K562 (cell line): ENCODE results near the gene PRSS22. TPM values are rescaled to one million over a fixed set of nuclear protein-coding genes. Genes with fewer than 3 reads are reported as not detected.

ENCODE experiments used
- ATF6 ChIP-seq: sonication (generic); formaldehyde crosslinking; IDR thresholded peaks from 2 replicates; pipeline ENCODE4 v1.4.0; 2020; ENCODE audit warnings: mild to moderate bottlenecking, missing genetic modification reagents
- BRCA1 ChIP-seq, 2 experiments: fragments of 450-650 bp in 1 of 2; sonication (generic) in 1 of 2; formaldehyde crosslinking in 1 of 2; IDR thresholded peaks; 2 replicates each; pipeline versions ENCODE4 v1.5.0 to v1.6.1; 2017 to 2020; ENCODE audit warnings: mild to moderate bottlenecking in 1 of 2, missing genetic modification reagents in 1 of 2
- BRD4 ChIP-seq: fragments of 200-600 bp; sonication (generic); IDR thresholded peaks from 2 replicates; pipeline ENCODE4 v1.6.1; 2017; ENCODE audit warnings: inconsistent platforms
- CC2D1A ChIP-seq: fragments of 450-650 bp; IDR thresholded peaks from 2 replicates; pipeline ENCODE4 v1.6.1; 2017; ENCODE audit warnings: mild to moderate bottlenecking
- COPS2 ChIP-seq: fragments of 450-650 bp; conservative IDR thresholded peaks from 2 replicates; pipeline ENCODE4 v1.6.1; 2016; ENCODE audit warnings: mild to moderate bottlenecking, moderate library complexity
- CREBBP ChIP-seq: IDR thresholded peaks from one replicate; pipeline ENCODE4 v1.6.1; 2012; ENCODE audit warnings: low read depth, mild to moderate bottlenecking, control low read depth, inconsistent platforms, low read length
- CTBP1 ChIP-seq: fragments of 450-650 bp; IDR thresholded peaks from 2 replicates; pipeline ENCODE4 v1.6.1; 2016; ENCODE audit warnings: borderline replicate concordance
- ELF2 ChIP-seq: fragments of 250-450 bp; sonication (Bioruptor Pico); IDR thresholded peaks from 2 replicates; pipeline ENCODE4 v1.5.0; 2021; ENCODE audit warnings: mild to moderate bottlenecking
- HNRNPH1 ChIP-seq: fragments of 200-400 bp; formaldehyde crosslinking; optimal IDR thresholded peaks from 2 replicates; pipeline ENCODE3; 2017; ENCODE audit warnings: low read depth, mild to moderate bottlenecking, low read length, moderate library complexity
- HNRNPL ChIP-seq: fragments of 200-400 bp; formaldehyde crosslinking; IDR thresholded peaks from 2 replicates; pipeline ENCODE4 v1.6.1; 2017; ENCODE audit warnings: low read depth, mild to moderate bottlenecking, low read length
- KDM5B ChIP-seq: fragments of 200-600 bp; sonication (generic); IDR thresholded peaks from 2 replicates; pipeline ENCODE4 v1.6.1; 2012; ENCODE audit warnings: low read depth, mild to moderate bottlenecking, moderate library complexity, low read length, control low read depth, inconsistent platforms; ENCODE audit not compliant: insufficient replicate concordance
- LEF1 ChIP-seq: fragments of 450-650 bp; IDR thresholded peaks from 2 replicates; pipeline ENCODE4 v1.6.1; 2016; ENCODE audit warnings: mild to moderate bottlenecking
- MYC ChIP-seq, 2 experiments: fragments of 250-450 bp in 1 of 2; sonication (Bioruptor Pico) in 1 of 2; IDR thresholded peaks; 2 replicates each; pipeline versions ENCODE4 v1.5.1 to v1.6.1; 2012 to 2021; ENCODE audit warnings: low read depth in 2 of 2, borderline replicate concordance in 1 of 2, improper control_type of control experiment in 1 of 2, low read length in 1 of 2, mild to moderate bottlenecking in 1 of 2, moderate library complexity in 1 of 2
- SMAD4 ChIP-seq: fragments of 250-450 bp; sonication (Bioruptor Pico); conservative IDR thresholded peaks from 2 replicates; pipeline ENCODE4 v1.8.0; 2021; ENCODE audit warnings: inconsistent platforms, mild to moderate bottlenecking, moderate library complexity
- SREBF2 ChIP-seq: sonication (generic); formaldehyde crosslinking; IDR thresholded peaks from 2 replicates; pipeline ENCODE4 v1.4.0; 2020; ENCODE audit warnings: mild to moderate bottlenecking, missing genetic modification reagents
- ZC3H4 ChIP-seq: sonication (generic); formaldehyde crosslinking; IDR thresholded peaks from 2 replicates; pipeline ENCODE4 v1.9.0; 2021; ENCODE audit warnings: missing genetic modification reagents, borderline replicate concordance
- ZFX ChIP-seq: sonication (generic); formaldehyde crosslinking; IDR thresholded peaks from 2 replicates; pipeline ENCODE4 v1.8.0; 2022; ENCODE audit warnings: mild to moderate bottlenecking, missing genetic modification reagents, moderate library complexity
- ZKSCAN1 ChIP-seq: fragments of 150-350 bp; IDR thresholded peaks from 2 replicates; pipeline ENCODE4 v1.6.1; 2016; ENCODE audit warnings: low read depth, low read length
- ZNF347 ChIP-seq: fragments of 450-650 bp; formaldehyde crosslinking; IDR thresholded peaks from 2 replicates; pipeline ENCODE4 v1.4.0; 2020; ENCODE audit warnings: low read depth, mild to moderate bottlenecking, moderate library complexity
- ZNF384 ChIP-seq: IDR thresholded peaks from 2 replicates; pipeline ENCODE4 v1.6.1; 2012; ENCODE audit warnings: low read depth, low read length, improper control_type of control experiment
- ZNF551 ChIP-seq: fragments of 250-450 bp; sonication (Bioruptor Pico); IDR thresholded peaks from 2 replicates; pipeline ENCODE4 v1.5.0; 2021; ENCODE audit warnings: mild to moderate bottlenecking, moderate library complexity
- ZNF584 ChIP-seq: fragments of 200-800 bp; sonication (Bioruptor generic); IDR thresholded peaks from 2 replicates; pipeline ENCODE4 v1.6.1; 2016; ENCODE audit warnings: low read depth, mild to moderate bottlenecking, missing genetic modification characterization, missing compliant biosample characterization
- polyA plus RNA-seq, 8 experiments: library from polyadenylated mRNA; depleted of rRNA in 4 of 8; stranded (reverse) in 5 of 8; unstranded in 3 of 8; fragments of >200 nt; fragmentation: Nextera tagmentation in 2 of 8; fragmentation: Illumina TruSeq in 1 of 8; extraction: Ambion mirVana in 2 of 8; extraction: Trizol in 1 of 8; gene quantifications; 2 replicates each; pipeline versions ENCODE4 v1.2.1 to v1.2.3, GENCODE V29; 2011 to 2014; ENCODE audit warnings: inconsistent platforms in 1 of 8, missing spikeins in 1 of 8
- total RNA-seq, 7 experiments: library from RNA; depleted of rRNA in 6 of 7; stranded (reverse); fragments of >200 nt in 6 of 7; fragmentation: Illumina TruSeq in 2 of 7; extraction: Trizol in 2 of 7; gene quantifications; 2 replicates each; pipeline versions ENCODE4 v1.2.1 to v1.2.3, GENCODE V29; 2011 to 2021; ENCODE audit warnings: low replicate concordance in 1 of 7
- TF ChIP-seq, protein P1 (sequence below): fragments of 200-800 bp; sonication (Bioruptor generic); IDR thresholded peaks from 2 replicates; pipeline ENCODE4 v1.6.1; 2017; ENCODE audit warnings: missing genetic modification characterization, missing compliant biosample characterization
- TF ChIP-seq, protein P2 (sequence below): sonication (generic); formaldehyde crosslinking; IDR thresholded peaks from 2 replicates; pipeline ENCODE4 v1.8.1; 2023; ENCODE audit warnings: mild to moderate bottlenecking, missing genetic modification reagents

Gene PRSS22
- total and polyA plus RNA-seq, 9 of the 15 experiments (the other 6 are each of a cell fraction or from before 2014, with no cell fraction given): 0.13 to 0.42 TPM; not detected in 7

DNA sequence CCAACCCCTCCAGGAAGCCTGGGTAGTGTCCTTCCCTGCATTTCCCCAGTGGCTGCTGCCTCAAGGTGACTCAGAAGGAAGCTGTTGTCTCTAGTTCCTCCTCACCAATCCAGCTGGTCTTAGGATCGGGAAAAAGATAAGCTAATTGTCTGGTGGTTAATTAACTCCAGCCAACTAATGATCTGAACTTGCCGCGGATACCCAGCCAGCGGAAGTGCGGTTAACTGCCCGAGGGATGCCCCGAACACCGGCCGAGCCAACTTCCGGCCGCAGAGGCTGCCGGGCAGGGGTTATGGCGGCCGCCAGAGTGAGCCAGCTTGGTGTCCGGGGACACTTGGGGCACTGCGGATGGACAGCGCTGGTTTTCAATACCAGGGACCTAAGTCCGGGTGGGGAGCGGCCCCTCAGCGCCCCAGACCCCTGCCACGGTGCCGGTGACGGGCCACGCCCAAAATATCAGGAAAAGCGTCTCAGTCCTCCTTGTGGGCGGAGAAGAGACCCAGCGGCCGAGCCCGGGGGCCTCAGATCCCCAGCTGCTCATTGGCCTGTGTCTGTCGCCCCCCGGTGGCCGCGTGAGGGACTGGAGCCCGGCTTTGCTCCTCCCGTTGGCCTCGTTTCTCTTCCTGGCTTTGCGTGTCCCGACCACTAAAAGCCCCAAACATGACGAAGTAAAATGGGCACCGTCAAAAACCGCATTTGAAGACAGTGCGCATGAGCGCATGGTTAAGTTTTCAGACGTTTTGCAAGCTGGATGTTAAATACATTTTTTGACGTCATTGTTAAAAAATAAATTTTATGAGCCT, 10.2 kb upstream of the PRSS22 start (continued):
- TF ChIP-seq, protein P1, sequence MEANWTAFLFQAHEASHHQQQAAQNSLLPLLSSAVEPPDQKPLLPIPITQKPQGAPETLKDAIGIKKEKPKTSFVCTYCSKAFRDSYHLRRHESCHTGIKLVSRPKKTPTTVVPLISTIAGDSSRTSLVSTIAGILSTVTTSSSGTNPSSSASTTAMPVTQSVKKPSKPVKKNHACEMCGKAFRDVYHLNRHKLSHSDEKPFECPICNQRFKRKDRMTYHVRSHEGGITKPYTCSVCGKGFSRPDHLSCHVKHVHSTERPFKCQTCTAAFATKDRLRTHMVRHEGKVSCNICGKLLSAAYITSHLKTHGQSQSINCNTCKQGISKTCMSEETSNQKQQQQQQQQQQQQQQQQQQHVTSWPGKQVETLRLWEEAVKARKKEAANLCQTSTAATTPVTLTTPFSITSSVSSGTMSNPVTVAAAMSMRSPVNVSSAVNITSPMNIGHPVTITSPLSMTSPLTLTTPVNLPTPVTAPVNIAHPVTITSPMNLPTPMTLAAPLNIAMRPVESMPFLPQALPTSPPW (CRISPR knock-in tag): peak; percentile 79
- TF ChIP-seq, protein P2, sequence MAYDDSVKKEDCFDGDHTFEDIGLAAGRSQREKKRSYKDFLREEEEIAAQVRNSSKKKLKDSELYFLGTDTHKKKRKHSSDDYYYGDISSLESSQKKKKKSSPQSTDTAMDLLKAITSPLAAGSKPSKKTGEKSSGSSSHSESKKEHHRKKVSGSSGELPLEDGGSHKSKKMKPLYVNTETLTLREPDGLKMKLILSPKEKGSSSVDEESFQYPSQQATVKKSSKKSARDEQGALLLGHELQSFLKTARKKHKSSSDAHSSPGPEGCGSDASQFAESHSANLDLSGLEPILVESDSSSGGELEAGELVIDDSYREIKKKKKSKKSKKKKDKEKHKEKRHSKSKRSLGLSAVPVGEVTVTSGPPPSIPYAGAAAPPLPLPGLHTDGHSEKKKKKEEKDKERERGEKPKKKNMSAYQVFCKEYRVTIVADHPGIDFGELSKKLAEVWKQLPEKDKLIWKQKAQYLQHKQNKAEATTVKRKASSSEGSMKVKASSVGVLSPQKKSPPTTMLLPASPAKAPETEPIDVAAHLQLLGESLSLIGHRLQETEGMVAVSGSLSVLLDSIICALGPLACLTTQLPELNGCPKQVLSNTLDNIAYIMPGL (CRISPR knock-in tag): no peak
- TF ChIP-seq SREBF2 (CRISPR knock-in tag) (no peak), ZNF384 (no peak), COPS2 (no peak), CC2D1A (peak; percentile 87), CTBP1 (peak; percentile 89), ZFX (CRISPR knock-in tag) (peak; percentile 76; the same call in 1 of the 2 replicates), ZNF551 (CRISPR knock-in tag) (no peak), ZKSCAN1 (no peak), ZNF347 (CRISPR knock-in tag) (no peak), LEF1 (no peak), MYC (IDR thresholded peaks at IDR 0.05; ENCODE audit: low read depth, low read length) (peak; percentile 68), MYC (CRISPR knock-in tag; IDR thresholded peaks at IDR 0.05; ENCODE audit: borderline replicate concordance, low read depth) (peak; percentile 78; the same call in 1 of the 2 replicates), ZC3H4 (CRISPR knock-in tag) (no peak), ATF6 (no peak), KDM5B (peak; percentile 82), HNRNPH1 (no peak), SMAD4 (peak; percentile 90), HNRNPL (no peak), BRD4 (peak; percentile 56; the same call in 1 of the 2 replicates), ELF2 (CRISPR knock-in tag) (peak; percentile 83), CREBBP (no peak), BRCA1 (IDR thresholded peaks at IDR 0.05) (no peak), BRCA1 (CRISPR knock-in tag; IDR thresholded peaks at IDR 0.05) (no peak), ZNF584 (CRISPR knock-in tag) (peak; percentile 94; the same call in 1 of the 2 replicates)
